Stimulated activated CD4-positive, alpha-beta T cell treated with anti-CD3 and anti-CD28 coated beads, Interleukin-4, amount 100 ng/mL, for 4 hours (primary cell): ENCODE measurements around the gene CENPO.

Source experiments
- DNase-seq, 2 experiments: peaks; one replicate each; pipeline ENCODE4 v3.0.0-alpha.2; 2020

Gene CENPO

DNA sequence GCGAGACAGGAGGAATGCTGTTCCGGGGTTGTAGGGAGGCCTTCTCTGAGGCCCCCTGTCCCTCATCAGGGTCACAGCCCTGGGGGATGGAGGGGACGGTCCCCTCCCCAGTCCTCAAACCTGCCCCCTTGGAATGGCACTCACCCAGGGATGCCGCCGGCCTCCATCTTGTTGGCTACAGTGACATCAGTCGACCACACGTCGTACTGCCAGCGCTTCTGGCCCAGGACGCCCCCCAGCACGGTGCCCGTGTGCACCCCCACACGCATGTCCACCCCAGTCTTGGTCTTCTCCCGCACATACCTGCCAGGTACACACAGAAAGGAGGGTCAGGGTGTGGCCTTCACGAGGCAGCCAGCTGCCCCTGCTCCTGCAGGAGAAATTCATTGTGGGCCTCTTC lies 46.5 kb downstream of the CENPO start:
- DNase-seq: no peak

DNA sequence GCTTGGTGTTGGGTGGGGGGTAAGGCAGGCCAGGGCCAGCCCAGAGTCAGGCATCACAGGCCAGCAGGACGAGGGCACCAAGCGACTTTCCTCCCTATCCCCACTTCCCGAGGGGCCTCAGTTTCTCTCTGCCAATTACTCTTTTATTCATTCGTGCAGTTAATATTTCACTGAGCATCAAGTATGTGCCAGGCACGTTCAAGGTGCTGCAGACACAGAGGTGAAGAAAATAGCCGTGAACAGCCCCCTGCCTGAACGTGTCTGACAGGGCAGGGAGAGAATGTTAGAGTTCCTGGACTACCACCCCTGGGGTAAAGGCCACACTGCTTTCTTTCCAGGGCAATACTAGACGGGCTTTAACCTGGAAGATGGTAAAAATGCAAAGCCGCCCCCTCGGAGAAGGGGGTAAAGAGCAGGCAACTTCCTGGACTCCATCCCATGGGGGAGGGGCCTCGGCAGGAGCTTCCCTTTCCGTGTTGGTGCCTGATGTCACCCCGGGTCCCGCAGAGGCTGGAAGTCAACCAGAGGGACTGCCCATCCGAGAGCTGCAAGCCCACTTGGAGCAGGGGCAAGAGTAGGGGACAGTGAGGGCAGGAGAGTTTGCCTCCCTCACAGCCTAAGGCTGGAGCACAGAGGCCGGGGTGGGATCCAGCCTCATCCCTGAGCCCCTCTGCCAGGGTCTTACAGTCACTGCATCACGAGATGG lies 47.1 kb downstream of the CENPO start:
- DNase-seq: no peak

DNA sequence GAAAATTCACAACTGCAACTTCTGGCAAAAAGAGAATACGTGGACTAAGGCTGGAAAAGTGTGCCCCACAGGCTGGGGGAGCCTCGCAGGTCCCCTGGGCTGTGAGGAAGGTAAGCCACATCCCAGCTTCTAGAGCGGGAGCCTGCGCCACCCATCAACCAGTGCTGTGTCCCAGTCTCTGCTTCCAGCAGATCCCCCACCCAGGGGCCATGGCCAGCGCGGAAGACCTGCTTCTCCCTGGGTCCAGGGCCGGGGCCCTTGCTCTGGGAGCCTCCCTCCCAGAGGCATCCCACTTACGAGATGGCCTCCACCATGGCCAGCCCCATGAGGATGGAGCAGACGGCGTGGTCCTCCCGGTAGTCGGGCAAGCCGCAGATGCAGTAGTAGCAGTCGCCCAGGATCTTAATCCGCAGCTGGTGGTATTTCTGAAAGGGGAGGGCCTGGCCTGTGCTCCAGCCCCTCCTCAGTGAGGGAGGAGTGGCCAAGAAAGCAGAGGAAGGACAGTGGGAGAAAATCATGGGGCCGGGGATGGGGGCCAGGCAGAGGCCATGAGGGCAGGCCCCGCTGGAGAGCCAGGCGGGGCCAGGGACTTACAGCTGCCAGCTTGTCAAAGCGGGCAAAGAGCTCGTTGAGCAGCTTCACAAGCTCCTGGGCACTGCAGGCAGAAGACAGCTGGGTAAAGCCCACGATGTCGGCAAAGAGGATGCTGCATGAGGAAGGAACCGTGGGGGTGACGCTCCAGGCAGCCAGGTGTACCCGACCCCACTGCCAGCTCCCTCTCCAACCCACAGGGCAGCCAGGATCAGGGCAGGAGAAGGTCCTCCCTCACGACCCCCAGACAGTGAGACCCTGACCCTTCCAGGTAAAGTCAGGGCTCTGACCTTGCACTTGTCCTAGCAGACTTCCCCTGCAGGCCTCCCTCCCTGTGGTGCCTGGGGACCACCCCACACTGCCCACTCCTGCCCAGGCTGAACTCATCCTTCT lies 48.0 kb downstream of the CENPO start:
- no peak for DNase-seq

DNA sequence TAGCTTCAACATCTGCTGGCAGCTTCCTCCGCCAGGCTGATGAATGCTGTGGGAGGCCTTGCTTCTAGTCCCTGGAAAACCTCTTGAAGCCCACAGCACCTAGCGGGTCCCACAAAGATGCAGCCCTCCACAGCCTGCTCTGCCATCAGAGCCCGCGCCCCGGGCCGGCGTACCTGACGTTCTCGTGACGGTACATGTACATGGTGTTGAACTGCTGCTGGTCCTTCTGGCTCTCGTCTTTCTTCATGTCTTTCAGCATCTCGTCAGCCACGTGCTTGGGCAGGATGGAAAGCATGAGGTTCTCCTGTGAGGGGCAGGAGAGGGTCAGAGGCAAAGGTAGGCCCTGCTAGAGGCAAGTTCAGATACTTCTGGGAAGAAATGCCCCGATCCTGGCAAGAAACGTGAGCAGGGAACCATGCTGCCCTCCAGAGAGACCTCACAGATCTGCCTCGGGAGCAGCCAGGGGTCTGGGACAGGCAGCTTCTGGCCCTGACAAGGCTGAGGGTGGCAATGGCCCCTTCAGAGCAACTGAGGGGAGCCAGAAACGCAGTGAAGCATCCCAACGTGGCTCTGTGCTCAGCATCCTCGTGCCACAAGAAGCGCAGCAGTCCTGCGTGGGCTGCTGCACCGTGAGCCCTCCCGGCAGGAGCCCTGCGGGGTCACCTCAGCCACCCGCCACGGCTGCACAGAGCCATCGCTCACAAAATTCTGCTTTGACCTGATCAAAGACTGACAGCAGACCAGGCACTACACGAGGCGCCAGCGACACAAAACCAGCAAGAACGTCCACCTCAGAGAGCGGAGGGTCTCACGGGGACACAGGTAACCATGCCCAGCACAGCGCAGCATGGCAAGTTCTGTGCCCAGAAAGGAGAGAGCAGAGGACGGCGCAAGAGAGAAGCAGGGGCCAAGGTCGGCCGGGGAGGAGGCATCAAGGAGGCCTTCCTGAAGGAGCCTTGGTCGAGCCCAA lies 49.1 kb downstream of the CENPO start:
- no peak for DNase-seq

DNA sequence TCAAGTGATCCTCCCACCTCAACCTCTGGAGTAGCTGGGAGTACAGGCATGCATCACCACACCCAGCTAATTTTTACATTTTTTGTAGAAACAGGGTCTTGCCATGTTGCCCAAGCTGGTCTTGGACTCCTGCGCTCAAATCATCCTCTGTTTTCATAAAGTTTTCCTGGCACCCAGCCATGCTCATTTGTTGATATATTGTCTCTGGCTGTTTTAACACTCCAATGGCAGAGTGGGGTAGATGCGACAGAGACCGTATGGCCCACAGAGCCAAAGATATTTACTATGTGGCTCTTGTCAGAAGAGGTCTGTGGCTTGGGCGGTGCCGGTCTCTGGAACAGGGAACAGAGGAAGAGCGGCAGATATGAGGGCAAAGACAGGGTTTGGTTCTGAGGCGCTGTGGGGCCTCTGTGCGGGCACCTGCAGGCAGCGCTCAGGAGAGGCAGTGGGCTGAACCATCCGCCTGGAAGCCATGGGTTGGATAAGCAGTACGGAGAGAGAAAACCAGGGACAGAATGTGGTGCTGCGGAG lies 50.2 kb downstream of the CENPO start:
- DNase-seq: no peak

DNA sequence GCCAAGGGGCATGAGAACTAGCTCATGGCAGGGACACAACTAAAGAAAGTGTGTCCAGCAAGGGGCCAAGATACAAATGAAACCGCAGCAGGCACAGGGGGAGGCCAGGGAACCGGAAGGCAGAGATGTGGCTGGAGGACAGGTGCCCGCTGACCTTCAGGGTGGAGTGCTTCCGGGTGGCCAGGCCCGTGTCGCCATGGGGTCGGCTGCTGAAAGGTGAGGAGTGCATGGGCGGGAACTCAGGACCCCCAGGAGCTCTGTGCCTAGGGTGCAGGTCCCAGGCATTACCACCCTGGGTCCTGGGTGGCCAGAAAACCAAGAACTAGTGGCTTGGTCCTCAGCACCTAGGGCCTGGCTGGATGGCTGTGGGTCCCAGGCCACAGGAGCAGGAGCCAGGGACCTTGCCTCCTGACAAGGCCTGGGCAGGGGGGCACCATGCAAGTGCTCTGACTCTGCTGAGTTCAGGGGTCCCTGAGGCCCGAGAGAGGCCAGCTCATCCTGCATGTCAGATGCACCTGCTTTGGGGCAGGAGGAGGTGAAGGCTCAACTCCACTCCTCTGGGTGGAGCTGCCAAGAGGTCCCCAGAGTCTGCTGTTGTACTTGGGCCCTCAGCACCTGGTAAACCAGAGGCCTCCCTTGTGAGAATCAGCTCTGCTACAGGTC lies 50.9 kb downstream of the CENPO start:
- DNase-seq: no peak

DNA sequence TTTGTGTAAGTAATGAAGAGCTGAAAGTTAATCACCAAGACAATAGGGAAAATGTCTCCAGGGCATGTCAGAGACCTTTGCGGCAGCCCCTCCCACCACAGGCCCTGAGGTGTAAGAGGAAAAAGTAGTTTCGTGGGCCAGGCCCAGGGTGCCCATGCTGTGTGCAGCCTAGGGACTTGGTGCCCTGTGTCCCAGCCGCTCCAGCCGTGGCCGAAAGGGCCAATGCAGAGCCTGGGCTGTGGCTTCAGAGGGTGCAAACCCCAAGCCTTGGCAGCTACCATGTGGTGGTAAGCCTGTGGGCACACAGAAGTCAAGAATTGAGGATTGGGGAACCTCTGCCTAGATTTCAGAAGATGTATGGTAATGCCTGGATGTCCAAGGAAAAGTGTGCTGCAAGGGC lies 52.5 kb downstream of the CENPO start:
- no peak for DNase-seq

DNA sequence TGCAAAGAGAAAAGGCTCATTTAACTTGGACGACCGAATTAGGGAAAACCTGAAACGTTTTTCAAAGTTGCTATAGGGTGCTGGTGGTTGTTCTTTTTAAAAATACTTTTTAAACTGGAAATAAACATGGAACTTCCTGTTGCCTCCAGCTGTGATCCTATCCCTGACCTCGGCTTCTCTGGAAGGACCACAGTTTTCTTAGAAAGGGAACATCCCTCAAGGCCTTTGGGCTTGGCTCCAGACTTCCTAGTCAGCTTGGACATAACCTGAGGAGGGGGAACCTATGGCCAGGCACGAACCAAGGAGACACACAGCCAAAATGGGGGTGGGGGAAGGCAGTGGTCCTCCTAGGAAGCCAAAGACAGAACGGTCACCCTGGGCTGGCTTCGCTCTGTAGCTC lies 57.7 kb downstream of the CENPO start:
- DNase-seq: no peak

DNA sequence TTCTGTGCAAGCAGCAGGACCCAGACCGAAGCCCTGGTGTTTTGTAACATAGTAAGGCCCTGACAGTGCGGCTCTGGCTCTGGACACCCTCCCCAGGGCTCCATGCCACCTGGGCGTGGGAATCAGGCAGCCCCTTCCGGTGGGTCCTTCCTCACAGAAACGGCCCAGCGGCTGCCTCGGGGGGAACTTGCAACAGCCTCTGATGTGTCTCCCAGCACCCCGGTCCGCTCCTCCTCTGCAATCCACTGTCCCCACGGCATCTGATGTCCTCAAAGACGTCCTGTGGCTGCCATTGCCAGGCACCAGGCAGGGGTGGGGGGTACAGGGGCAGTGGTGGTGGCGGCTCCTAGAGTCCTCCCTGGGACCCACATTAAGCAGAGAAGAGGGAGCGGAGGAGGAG lies 58.8 kb downstream of the CENPO start:
- DNase-seq: no peak

DNA sequence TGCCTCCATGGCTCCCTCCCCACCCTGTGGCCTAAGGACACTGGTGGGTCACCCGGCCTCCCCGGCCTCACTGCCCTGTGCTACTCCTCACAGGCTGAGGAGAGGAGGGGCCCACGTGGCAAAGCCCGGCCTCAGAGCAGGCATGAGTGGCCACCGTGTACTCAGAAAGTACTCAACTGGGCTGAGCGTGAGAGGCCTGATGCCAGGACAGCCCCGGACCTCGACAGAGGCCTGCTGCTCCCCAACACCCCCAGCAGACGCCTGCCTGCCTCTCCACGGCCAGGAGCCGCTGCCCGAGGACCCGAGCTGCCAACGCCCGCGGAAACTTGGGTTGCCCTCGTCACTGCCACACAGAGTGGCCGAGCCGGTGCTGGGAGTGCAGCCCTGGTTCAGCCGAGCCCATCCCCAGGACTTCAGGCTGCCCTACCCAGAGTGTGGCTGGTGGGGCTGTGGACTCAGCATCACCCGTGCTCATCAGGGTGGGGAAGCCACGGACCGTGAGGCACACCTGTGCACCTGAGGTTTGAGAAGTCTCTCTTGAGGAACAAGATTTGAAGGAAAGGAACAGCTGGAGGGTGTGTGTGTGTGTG lies 59.3 kb downstream of the CENPO start:
- DNase-seq: no peak

DNA sequence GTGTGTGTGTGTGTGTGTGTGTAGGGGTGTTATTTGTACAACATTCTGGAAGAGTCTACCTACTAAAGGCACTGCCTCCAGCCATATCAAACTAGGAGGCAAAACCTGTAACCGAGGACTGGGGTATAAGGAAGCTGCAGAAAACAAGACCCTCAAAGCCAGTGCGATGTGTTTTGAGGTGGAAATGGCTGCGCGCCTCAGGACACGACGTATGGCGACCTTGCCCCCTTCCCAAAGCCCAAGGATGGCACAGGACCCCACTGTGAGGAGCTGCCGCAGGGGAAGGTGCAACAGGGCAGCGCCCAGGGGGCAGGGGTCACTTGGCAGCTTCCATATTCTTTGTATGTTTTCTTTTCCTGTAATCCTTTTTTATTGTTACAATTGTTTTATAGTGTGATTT lies 59.8 kb downstream of the CENPO start:
- DNase-seq: no peak

DNA sequence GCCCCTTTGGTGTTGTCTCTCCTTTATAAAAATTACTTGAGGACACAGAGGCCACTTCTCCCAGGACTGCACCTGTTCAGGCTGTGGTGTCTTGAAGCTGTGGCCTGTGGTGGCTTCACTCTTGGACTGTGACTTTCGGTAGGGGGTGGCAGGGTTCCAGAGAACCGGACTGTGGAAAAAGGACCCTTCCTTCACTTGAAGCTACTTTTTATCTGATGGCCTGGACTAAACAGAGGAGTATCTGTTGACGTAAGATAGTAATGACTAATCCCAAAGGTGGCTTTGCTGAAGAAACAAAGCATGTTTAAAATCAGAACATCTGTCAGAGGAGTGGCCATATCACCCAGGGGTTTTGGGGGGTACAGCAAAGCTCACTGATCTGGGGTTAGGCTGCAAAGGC lies 60.8 kb downstream of the CENPO start:
- DNase-seq: no peak

DNA sequence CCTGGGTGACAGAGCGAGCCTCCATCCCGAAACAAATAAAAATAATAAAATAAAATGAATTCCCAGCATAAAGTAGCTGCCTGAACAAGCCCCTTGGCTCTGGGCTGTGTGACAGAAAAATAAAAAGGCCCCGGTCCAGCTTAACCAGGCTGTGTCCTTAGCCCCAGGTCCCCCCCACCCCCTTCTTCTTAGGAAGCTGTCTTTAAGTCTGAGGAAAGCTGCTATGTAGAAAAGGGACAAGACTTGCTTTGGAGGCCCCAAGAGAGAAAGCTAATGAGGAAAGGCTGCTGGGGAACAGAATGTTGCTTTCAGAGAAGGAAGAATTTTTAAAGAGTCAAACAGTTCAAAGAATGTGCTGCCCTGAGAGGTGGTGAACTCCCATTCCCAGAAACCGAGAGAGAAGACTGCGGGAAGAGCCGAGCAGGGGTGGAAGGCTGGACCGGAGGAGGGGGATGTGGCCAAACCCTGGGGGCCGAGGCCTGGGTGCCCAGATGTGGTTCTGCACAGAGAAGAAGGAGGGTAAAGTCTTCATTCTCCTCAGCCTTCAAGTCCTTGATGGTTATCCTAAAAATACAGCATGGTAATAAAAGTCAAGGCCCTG lies 61.9 kb downstream of the CENPO start:
- no peak for DNase-seq

DNA sequence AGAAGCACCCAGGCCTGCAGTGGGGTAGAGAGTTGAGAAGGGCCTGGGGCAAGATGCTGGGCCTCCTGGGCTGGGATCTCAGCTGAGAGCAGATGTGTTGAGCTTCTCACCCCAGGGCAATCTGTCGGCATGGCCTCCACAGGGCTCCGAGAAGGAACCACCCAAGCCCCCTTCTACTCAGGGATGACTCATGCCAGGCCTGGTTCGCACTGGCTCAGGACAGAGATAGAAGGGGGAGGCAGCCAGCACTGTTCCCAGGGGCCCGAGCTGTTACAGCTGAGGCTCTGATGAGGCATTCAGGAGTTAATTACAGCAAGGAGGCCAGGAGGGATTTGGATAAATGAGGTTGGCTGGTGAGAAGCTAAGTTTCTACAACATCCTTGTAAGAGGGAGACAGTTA lies 62.5 kb downstream of the CENPO start:
- no peak for DNase-seq

DNA sequence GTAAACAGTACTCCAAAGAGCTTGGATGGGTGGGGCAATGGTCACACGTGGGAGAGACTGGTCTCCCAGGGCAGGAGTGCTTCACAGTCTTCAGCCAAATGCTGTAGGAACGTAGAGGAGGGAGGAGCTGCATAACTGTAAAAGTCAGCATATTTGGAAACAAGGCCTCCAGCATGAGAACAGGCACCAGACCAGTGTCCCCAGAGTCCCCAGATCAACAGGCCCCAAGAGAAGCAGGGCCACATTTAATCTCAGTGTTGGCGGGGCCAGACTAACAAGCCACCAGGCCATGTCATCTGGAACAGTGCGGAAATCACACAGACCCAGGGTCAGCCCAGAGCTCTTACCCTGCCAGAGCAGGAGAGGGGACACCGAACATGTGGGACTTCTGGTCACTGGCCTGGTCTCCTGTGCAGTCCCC lies 63.6 kb downstream of the CENPO start:
- no peak for DNase-seq

DNA sequence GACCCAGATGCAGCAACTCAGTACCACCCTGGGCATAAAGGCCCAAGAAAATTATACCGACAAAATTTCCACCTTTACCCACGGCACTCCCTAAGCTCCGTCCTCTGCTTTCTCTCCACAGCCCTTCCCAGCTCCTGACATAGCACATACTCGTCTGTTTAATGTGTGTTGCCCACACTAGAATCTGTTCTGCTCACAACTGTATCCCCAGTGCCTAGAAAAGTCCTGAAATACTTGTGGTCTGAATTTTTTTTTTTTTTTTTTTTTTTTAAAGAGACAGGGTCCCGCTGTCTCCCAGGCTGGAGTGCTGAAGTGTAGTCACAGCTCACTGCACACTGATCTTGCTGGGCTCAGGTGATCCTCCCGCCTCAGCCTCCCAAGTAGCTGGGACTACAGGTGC lies 64.5 kb downstream of the CENPO start:
- no peak for DNase-seq

DNA sequence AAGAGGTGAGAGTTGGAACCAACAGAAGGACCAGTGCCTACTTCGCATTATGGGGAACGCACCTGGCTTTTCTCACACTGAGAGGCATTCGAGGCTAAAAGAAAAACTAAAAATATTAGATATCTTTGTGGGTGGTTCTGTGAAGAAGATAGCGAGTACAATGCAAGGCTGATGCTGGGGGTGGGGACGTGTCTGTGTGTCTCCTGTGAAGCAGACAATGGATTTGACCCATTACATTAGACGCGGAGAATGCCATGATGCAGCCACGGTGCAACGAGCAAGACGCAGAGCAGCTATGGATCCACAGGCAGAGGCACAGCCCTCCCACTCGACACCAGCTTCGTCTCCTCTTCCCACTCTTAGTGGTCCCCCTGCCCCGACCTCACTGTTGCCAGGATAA lies 65.8 kb downstream of the CENPO start:
- DNase-seq: no peak

DNA sequence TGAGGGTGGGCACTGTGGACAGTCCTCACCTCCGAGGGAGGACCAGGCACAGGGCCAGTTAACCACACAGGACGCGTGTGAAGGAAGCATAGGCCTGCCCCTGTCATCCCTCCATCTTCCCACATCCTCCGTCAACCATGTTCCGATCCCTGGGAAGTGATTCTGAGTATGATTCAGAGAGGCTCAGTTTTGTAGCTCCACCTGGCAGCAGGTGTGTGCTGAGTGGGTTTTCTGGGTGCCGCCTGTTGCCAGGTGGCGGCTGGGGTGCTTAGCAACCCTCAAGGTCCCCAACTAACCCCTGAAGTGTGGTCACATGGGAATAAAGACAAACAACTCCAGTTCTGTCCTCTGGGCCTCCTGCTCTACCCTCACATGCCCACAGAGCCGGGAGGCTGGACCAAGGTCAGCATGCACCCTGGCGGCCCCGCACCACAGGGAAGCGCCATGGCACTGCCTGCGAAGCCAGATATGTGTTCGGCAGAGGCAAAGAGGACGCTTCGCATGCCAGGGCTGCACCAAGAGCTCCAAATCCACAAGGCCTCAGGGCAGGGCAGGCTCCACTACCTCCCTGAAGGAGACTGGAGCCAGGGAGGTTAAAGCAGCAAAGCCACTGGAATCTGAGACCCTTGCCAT lies 66.9 kb downstream of the CENPO start:
- DNase-seq: no peak

DNA sequence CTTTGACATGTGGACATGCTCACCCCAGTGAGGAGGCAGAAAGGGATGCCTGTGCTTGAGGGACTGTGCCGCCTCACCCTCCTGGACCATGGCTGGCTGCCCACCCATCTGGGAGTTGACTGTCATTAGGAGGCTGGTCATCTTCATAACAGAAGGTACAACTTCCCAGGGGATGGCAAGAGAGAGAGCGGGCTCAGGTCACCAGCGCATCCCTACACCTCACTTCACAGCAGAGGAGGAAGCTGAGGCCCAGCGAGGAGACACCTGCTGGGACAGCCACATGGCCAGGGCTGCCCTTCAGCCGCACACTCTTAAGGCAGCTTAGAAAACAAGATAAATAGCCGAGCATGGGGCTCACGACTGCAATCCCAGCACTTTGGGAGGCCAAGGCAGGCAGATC lies 67.4 kb downstream of the CENPO start:
- no peak for DNase-seq

DNA sequence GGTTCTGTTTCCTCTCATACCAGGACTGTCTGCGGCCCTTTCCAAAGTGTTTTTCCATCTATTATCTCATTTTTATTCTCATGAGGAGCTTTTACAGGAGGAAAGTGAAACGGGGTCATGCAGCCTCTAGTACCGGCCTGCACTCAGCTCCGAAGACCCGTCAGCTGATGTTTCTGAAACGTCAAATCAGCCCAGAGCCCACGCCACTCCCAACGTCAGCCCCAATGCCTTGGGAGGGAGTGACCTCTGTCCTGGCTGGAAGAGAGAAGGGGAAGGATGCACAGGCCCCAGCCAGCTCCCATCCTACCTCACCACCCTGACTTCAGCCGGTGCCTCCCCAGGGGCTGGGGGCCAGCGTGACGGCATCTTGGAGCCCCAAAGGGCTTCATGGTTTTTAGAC lies 68.3 kb downstream of the CENPO start:
- DNase-seq: no peak

DNA sequence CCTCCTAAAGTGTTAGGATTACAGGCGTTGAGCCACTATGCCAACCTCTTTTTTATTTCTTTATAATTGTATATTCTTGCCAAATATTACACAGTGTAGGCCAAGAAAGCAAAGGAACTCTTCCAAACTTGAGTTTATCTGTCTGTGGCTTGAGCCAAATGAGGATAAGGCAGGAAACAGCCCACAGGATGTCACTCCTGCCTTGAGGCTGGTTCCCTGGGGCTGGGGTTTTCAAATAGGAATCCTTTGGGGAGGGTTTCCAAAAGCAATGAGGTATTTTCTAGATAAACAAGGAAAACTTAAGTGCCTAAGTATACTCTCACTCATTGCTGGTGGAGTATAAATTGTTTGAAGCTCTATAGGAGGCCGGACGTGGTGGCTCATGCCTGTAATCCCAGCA lies 70.4 kb downstream of the CENPO start:
- DNase-seq: no peak
